Right kidney (tissue), 1 donor: ENCODE data around the gene CCDC47.

Source experiments
- DNase-seq: peaks from one replicate; pipeline ENCODE4 v3.0.0-alpha.2; 2016

Gene CCDC47

DNA sequence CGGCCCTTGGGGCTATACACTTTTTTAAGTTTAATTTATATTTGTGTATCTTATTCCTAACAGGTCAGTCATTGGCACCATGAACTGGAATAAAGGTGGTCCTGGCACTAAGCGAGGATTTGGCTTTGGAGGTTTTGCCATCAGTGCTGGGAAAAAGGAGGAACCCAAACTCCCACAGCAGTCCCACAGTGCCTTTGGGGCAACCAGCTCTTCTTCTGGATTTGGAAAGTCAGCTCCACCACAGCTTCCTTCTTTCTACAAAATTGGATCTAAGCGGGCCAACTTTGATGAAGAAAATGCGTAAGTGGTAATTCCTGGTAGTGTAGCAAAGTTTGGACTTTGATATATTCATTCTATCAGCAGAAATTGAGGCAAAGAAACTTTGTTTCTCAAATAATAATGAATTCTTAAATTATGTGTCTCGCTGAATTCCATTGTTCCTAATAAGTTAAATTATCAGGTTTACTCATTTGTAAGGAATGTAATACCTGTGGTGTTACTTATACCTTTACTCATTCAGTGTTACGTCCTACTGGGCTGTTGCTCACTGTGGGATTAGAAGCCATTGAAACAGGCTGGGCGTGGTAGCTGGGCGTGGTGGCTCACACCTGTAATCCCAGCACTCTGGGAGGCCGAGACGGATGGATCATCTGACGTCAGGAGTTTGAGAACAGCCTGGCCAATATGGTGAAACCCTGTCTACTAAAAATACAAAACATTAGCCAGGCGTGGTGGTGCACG is 13.7 kb upstream of the CCDC47 start:
- DNase-seq, result no peak

- no peak for DNase-seq
Measured at GRCh38 chr17:63786117-63786516, 12.7 kb upstream of the CCDC47 start.

GRCh38 chr17:63785556-63785955 is 12.2 kb upstream of the CCDC47 start:
- no peak for DNase-seq

DNA sequence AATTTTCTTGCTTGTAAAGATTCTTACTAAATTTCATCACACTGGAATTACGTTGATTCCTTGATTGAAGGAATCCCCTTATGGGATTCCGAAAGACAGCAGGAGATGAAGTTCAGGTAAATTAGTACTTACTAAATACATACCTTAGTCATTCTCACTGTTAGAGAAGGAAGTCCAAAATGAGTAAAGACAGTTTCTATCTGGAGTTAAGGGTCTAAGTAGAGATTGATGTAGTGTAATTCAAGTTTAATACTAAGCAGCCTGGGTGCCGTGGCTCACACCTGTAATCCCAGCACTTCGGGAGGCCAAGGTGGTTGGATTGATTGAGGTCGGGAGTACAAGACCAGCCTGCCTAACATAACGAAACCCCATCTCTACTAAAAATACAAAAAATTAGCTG is 10.1 kb upstream of the CCDC47 start:
- DNase-seq, result no peak

- DNase-seq, result no peak
Measured at GRCh38 chr17:63780928-63781327, 7.5 kb upstream of the CCDC47 start.

- no peak for DNase-seq
Measured at GRCh38 chr17:63780507-63780906, 7.1 kb upstream of the CCDC47 start.

- DNase-seq, result peak; percentile 12
Measured at GRCh38 chr17:63775420-63775819, 2.0 kb upstream of the CCDC47 start.

GRCh38 chr17:63774969-63775265 is 1.5 kb upstream of the CCDC47 start:
- no peak for DNase-seq

DNA sequence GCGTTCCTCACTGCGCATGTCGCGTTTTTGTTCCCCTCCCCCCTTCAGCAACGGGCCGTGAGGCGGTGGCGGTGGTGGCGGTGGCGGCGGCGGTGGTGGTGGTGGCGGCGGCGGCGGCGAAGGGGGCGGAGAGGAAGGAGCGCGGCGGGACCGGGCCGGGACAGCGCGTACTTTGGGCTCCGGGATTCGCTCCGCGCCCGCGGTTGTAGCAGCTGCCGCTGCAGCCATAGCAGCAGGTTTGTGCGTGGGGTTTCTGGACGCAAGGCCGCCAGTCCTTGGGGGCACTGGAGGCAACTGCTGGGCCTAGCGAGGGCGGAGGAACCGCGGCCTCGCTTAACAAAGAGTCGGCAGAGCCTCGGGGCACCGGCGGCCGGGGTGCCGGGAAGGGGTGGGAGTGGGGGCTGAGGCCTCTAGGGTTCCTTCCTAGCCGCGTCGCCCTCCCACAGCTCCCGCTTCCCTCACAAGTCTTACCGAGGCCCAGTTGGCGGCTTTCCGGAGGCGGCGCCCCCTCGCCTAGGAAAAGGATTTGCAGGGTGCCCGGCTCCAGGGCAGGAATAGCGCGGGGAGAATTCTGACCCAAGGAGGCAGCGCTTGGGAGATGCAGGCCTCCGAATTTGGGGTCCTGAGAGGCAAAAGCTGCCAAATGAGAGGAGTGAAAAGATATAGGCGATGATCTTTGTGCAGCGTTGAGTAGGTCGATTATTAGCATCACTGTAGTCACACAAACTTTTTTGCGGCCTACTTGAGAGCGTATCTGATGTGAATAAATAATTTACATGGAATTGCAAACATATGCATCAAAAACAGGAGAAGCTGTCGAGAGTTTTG is 958 bp upstream of the CCDC47 start, which contains the start of gene DDX42:
DDX42 (plus strand) TSS at position 30 of the 828 bp plus-strand sequence. CDS start 12,880 bp downstream, outside the sequence.
- DNase-seq, result peak; percentile 79

DNA sequence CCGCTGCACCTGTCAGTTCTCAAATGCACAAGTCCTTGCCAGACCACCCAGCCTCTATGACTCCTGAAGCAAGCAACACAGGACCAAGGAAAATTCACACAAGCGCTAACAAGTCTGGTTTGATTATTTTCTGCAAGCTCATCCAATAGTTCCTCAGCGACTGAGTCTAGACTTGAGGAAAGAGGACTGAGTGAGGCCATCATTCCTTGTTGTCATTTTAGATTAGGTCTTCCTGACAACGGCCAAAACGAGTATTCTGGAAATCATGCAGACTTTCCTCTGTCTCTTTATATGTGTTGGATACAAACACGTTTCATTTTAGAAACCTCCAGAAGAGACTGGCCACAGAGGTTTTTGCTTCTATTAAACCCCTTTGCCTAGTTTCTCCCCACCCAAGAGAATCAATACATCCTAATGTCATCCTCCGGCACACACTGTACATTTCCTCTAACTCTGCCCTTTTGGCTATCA is 561 bp downstream of the CCDC47 start:
- no peak for DNase-seq

DNA sequence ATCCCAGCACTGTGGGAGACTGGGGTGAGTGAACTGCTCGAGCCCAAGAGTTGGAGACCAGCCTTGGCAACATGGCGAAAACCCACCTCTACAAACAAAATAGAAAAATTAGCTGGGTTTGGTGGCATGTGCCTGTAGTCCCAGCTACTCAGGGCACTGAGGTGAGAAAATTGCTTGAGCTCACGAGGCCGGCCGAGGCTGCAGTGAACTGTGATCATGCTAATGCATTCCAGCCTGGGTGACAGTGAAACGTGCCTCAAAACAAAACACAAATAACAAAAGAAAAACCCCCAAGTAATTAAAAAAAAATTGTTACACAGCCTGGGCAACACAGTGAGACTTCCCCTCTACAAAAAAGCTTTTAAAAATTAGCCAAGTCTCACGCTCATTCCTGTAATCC is 5.0 kb downstream of the CCDC47 start:
- DNase-seq, result no peak

GRCh38 chr17:63766754-63767153 is 6.6 kb downstream of the CCDC47 start:
- no peak for DNase-seq

DNA sequence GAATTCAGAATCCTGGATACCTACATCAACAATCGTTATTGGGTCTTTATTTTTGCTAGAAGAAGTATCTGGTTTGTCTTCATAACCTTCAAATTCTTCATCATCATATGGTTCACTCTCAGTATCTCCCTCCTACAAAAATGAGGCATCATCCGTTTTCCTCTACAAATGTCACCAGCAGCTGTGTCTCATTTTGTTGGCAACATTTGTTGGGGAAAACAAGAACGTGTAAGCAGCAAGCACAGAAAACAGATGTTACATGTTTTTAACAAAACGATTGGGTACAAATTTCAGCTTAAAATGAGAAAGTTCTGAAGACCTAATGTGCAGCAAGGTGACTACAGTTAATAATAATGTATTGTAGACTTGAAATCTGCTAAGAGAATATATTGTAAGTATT is 8.7 kb downstream of the CCDC47 start:
- no peak for DNase-seq

- no peak for DNase-seq
Measured at GRCh38 chr17:63762161-63763078, 11.0 kb downstream of the CCDC47 start.

DNA sequence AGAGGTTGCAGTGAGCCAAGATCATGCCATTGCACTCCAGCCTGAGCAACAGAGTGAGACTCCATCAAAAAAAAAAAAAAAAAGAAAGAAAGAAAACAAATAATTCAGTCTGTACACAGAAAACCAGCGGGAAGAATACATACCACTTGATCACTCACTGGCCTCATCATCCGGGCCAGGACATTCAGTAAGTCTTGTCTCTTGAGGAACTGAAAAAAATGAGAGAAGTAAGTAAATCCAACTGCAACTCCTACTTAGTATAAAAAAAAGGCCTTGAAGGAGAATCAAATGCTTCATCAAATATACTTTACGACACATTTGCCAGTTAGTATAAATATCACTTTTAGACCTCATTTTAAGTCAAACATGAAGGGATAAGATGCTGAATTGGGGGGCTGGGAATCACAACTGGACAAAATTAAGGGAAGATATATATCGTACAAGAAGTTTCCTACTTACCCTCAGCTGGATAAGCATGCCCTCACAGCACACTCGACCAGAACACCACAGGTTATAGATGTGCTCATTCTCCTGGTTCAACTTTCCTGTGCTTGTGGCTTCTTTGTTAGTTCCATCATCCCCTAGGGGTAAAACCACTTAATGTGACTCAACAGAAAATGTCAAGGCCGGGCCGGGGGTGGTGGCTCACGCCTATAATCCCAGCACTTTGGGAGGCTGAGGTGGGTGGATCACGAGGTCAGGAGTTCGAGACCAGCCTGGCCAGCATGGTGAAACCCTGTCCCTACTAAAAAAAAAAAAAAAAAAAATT is 12.4 kb downstream of the CCDC47 start:
- no peak for DNase-seq

- DNase-seq, result no peak
Measured at GRCh38 chr17:63758428-63758827, 15.0 kb downstream of the CCDC47 start.

DNA sequence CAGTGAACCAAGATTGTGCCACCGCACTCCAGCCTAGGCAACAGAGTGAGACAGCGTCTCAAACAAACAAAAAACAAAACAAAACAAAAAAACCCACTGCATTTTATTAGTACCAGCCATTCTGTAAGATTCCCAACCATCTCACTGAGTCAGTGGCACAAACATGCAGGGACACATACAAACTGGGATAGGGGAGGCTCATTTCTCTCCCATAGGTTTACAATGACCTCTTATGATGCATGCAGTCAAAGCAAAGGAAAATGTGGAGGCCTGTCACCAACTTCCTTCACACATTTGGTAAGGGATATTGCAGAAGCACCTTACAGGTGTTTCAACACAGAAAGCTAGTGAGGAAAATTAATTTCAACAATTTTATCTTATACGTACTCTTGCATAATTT is 19.4 kb downstream of the CCDC47 start:
- DNase-seq, result no peak

DNA sequence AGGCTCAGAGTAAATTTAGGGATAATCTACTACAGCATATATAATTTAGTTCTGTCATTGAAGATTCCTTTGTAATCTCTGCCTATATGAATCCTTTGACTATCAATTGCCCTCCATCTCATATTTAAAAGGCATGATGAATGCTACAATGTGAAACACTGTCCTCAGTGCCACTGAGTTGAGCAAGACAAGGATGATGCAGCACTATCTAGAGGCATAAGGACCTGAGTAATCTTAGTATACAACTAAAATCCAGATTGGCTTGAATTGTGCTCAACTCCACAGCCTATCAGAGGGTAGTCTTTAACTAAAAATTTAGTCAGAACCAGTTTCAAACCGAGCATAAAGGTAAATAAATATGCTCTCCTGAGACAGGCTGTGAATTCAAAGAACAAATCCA is 20.2 kb downstream of the CCDC47 start:
- no peak for DNase-seq

DNA sequence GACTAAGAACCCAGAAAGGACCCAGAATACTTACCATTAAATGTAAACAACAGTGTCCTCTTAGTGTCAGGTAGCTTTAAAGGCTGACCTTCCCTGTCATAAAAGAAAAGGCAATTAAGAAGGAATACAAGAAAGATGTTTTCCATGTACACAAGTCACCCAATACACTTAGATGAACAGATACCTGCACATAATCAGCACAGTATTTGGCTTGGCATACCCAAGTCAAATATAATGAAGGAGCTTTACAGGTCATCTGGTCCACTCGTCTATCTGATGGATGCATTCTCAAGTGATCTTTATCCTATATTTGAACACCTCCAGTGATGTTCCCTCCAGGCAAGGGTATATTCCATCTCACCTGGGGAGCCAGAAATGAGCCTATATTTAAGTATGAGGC is 20.7 kb downstream of the CCDC47 start:
- no peak for DNase-seq

DNA sequence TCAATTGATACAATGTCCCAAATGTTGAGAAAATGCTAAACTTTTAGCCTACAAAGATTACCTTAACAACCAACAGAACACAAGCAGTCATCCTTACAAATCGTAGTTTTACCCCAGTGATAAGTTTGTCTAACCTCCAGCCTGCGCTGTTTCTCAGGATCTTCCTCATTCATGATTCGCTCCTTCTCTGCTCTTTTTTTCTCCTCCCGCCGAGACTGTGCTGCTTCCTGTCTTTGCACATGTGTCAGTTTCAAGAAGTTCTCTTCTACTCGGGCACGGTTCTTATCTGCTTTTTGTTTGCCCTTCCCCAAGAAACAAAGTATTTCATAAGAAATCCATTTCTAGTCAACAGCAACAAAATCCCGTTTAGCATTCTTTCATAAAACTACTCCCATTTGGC is 21.6 kb downstream of the CCDC47 start:
- no peak for DNase-seq

GRCh38 chr17:63741408-63742173 is 31.8 kb downstream of the CCDC47 start, which contains the start of gene STRADA:
Gene STRADA (minus strand): TSS chr17:63741799. CDS start chr17:63728369, 13,430 bp downstream.
- DNase-seq, result peak; percentile 96
